ENCODE results near the gene COX14. TPM values are rescaled to one million over a fixed set of nuclear protein-coding genes. Genes with fewer than 3 reads are reported as not detected.

The COX14 gene
- total RNA-seq, 1 experiment from 2014 or later, result 41.0 TPM

GRCh38 chr12:50084775-50085614, 27.0 kb upstream of the COX14 start, which contains the start of gene SMARCD1:
Gene SMARCD1 (plus strand): TSS chr12:50085342. CDS start chr12:50085370, 28 bp downstream.
- TSS peak; percentile 95 for BruUV-seq (replicated peaks)
- ChIA-PET RAD21 (ENCODE audit: low non-redundant PET in 1 of 2, low total read pairs in 2 of 2, uncharacterized antibody in 2 of 2, unreplicated experiment in 2 of 2) (interaction anchor here (0.7 to 1.6 kb wide), 3 partner anchors 27 to 74 kb away, joined by 6 to 7 read pairs (median 6); partner anchors contain the start of gene COX14 (in 1 of the 2)), POLR2A (interaction anchor here (0.6 to 2.2 kb wide), 10 partner anchors 17 to 998 kb away, joined by 3 to 20 read pairs (median 3); partner anchors contain the start of genes CERS5, COX14 and TMBIM6), CTCF (interaction anchor here (0.5 to 2.8 kb wide), 16 partner anchors 9 to 794 kb away, joined by 3 to 33 read pairs (median 4); partner anchors contain the start of genes BCDIN3D, CERS5, COX14 and GPD1)
- Histone ChIP-seq H2AFZ (ENCODE audit: low read depth, low read length, poor library complexity, severe bottlenecking) (no peak within 1 kb of the TSS), H3K79me2 (ENCODE audit: insufficient read depth, low read length) (peaks cover 12% of the 10 kb centered on the region), H3K9ac (ENCODE audit: low read length) (peak within 1 kb of the TSS; percentile 77), H3K9me2 (ENCODE audit: insufficient read depth) (no peaks in the 10 kb centered on the region), H3K4me3 (replicated peaks in 1 of 2; ENCODE audit: low read depth in 1 of 2, low read length in 2 of 2) (peak within 1 kb of the TSS; percentile 70 to 77), H4K20me1 (ENCODE audit: insufficient read depth) (peaks cover 4% of the 10 kb centered on the region; the same call in 1 of the 2 replicates), H3K36me3 (ENCODE audit: control insufficient read depth in 1 of 2, insufficient read depth in 2 of 2, low read length in 2 of 2) (peaks cover 24 to 36% of the 10 kb centered on the region in 2 experiments), H3K4me2 (ENCODE audit: low read length) (peak within 1 kb of the TSS; percentile 85), H3K27me3 (ENCODE audit: insufficient read depth, low read length) (no peaks in the 10 kb centered on the region), H3K4me1 (ENCODE audit: control insufficient read depth in 1 of 2, insufficient read depth in 2 of 2, low read length in 2 of 2) (peaks cover 5 to 21% of the 10 kb centered on the region in 2 experiments), H3K9me3 (ENCODE audit: control insufficient read depth in 1 of 2, insufficient read depth in 1 of 2, low read depth in 1 of 2, low read length in 2 of 2) (no peaks in the 10 kb centered on the region), H3K27ac (ENCODE audit: low read depth, low read length) (peak within 1 kb of the TSS; percentile 59)
- peak; percentile 81 for DNase-seq (ENCODE audit: low read depth, low spot score)
- peak; percentile 89 for ATAC-seq
- intact Hi-C loops (cut with micrococcal nuclease), result loop anchor here (5.0 to 10.0 kb wide), 2 partner anchors 227 to 320 kb away; partner anchors contain the start of gene LARP4
- TF ChIP-seq POLR2AphosphoS5 (IDR thresholded peaks at IDR 0.05; ENCODE audit: low read depth, low read length), result peak; percentile 76
- TF ChIP-seq SP1 (IDR thresholded peaks at IDR 0.05; ENCODE audit: low read depth), result peak; percentile 54; the same call in 1 of the 2 replicates
- TF ChIP-seq CTCF (IDR thresholded peaks at IDR 0.05 in 2 of 3, conservative IDR thresholded peaks at IDR 0.05 in 1 of 3; ENCODE audit: borderline replicate concordance in 1 of 3, insufficient read depth in 1 of 3, low read depth in 2 of 3, low read length in 2 of 3), result peak; percentile 45 to 60 (median 56); a peak in 4 of 6 replicates
- no peak for TF ChIP-seq EZH2phosphoT487 (IDR thresholded peaks at IDR 0.05; ENCODE audit: borderline replicate concordance)
- TF ChIP-seq YY1 (IDR thresholded peaks at IDR 0.05; ENCODE audit: extremely low read depth, insufficient replicate concordance, low read depth, low read length), result peak; percentile 77
- peak; percentile 42; the same call in 1 of the 2 replicates for TF ChIP-seq MAX (IDR thresholded peaks at IDR 0.05)
- TF ChIP-seq POLR2A (IDR thresholded peaks at IDR 0.05; ENCODE audit: borderline replicate concordance, extremely low read depth, insufficient read depth, insufficient read length), result peak; percentile 50
- TF ChIP-seq ZFX (IDR thresholded peaks at IDR 0.05), result peak; percentile 51; the same call in 1 of the 2 replicates
- TF ChIP-seq CEBPB (IDR thresholded peaks at IDR 0.05; ENCODE audit: low read depth), result no peak

Measured in HCT116 (cell line).